Frontal cortex (tissue), 4 donors: Measurements from ENCODE around the gene PLCL2. TPM values are rescaled to one million over a fixed set of nuclear protein-coding genes. Genes with fewer than 3 reads are reported as not detected.

Source experiments
- DNase-seq, 2 donors: peaks; one replicate each; pipeline ENCODE4 v3.0.0; 2012; ENCODE audit warnings: low spot score in 2 of 2
- FAIRE-seq: peaks from 2 replicates; lab custom pipeline; 2012; peaks lifted over from hg19 to GRCh38; lab: Jason Lieb, UNC
- total RNA-seq: library from RNA; depleted of rRNA; stranded (reverse); fragments of >200 nt; gene quantifications from one replicate; pipeline ENCODE4 v1.2.3, GENCODE V29; 2014
- donor health status: control.
- donor health status: control.
- donor health status: control.

Gene PLCL2
- total RNA-seq, 1 donor from 2014 or later, result 122 TPM

DNA sequence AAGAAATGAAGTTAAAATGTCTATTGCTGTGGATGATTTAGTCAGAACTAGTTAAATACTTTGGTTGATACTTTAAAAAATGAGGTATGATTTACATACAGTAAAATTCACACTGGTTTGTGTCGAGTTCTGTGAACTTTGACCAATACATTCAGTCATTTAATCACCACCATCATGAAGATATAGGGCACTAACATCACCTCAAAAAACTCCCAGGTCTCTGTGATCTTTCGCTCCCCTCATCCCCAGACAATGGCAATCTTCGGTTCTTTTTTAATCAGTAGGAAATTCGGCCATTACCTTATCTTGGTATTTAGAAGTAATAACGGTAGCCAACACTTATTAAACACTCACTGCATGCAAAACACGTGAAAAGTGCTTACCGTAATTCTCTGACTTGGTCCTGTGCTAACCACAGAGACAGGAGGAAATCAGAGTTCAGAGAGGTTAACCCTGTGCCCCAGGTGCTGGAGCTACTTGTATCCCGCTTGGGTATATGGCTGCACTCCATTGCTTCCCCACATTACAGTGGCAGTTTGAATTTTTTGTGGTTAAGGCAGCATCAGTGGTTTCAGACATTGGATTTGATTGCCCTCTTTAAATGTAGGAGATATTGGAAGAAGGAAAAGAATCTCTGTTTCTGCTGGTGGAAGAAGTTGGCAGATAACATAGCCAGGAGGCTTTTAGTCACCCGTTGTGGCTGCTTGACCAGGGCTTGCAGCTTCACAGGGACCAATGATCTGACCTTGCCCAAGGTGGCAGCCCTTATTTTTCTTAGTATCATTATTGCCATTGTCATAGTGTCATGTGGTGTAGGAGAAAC lies 4.2 kb downstream of the PLCL2 start:
- no peak for DNase-seq
- no peak for FAIRE-seq

DNA sequence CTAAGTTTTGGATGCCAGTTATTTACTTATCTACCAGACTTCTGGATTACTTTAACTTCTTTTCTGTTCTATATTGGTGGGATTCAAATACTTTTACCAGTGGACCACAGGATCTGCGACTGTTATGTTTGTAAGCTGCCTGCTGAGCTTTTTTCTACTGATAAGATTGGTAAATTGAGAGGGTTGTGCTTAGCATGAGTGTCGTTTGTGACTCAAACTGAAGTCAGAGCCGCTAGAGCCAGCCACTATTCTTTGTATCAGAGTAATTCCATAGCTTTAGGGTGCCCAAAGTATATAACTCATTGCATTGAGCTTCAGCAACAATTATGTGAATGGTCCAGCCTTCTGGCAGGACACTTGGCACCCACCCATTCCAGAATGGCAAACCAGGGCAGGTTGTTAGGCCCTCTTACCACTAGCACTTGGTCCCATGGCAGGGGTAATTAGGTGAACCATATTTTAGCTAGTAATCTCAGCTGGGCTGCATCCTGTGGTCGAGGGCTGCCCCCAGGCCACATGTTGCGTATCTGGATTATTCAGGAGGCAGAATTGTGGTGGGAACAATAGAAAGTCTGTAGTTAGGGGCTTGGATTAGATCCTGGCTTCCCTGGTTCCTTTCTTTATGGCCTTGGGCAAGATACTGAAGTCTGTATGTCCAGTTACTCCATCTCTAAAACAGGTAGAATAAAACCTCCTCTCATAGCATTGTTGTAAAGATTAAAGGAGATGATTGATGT lies 6.0 kb downstream of the PLCL2 start:
- no peak for FAIRE-seq
- DNase-seq, result no peak

DNA sequence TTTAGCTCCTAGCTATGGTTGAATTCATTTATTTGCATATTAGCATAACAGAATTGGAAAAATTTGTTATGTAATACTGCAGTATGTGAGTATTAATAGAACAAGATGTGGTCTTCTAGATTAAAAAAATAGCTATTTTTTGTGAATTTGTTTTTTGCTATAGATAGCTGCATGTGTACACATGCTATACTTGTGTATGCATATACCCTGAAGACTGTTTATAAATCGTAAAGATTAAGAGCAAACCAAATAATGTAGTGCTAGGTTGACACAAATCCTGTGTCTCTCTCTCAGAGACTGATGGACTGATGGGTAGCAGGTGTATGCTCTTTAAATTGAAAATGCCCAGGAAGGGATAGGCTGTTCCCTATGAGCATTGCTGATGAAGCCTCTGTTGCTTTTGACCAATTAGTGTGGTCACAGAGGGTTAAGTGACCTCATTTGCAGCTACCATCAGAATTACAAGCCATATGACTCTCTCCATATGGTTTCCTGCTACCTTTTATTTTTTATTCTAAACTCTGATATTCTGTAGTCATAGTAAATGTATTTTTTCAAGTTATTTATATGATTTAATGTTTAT lies 9.0 kb downstream of the PLCL2 start:
- no peak for DNase-seq
- FAIRE-seq, result no peak

DNA sequence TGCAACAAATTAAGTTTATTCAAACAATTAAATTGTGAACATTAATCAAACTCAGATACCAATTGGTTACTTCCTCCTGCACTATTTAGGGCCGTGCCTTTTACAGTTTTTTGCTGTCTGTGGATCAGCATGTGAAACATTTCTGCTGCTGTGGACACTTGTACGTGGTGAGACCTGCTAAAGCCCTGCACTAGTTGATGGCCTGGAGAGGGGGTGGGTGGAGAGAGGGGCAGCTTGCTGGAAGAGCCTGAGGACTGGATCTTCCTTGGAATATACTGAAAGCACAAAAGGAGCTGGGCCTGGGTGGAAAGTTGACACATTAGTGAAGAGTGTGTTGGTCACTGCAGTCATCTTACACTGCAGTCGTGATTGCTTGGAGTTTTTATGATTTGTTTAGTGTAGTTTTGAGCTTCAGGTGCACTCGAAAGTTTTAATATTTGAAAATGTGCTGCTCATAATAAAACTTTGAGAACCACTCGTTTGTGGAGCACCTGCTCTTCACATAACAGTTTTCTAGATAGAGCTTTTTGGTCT lies 11.4 kb downstream of the PLCL2 start:
- FAIRE-seq (no peak), DNase-seq (no peak)

DNA sequence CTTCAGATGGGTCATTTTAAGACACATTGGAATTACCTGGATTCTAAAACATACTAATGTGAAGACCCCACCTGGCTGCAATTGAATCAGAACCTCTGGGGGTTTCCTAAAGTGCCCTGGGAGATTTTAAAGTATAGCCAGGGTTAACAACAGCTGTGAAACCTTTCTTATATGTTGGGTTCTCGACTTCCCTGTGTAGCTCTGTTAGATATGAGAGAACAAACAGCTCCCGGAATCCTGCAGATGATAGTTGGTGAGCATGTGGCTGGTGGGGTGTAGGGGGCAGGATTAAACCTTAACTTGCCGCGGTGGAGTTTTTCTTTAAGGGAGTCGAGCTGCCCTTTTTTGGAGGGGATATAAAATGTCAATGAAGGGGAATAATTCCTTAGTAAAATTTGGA lies 12.1 kb downstream of the PLCL2 start:
- DNase-seq (no peak), FAIRE-seq (no peak)

DNA sequence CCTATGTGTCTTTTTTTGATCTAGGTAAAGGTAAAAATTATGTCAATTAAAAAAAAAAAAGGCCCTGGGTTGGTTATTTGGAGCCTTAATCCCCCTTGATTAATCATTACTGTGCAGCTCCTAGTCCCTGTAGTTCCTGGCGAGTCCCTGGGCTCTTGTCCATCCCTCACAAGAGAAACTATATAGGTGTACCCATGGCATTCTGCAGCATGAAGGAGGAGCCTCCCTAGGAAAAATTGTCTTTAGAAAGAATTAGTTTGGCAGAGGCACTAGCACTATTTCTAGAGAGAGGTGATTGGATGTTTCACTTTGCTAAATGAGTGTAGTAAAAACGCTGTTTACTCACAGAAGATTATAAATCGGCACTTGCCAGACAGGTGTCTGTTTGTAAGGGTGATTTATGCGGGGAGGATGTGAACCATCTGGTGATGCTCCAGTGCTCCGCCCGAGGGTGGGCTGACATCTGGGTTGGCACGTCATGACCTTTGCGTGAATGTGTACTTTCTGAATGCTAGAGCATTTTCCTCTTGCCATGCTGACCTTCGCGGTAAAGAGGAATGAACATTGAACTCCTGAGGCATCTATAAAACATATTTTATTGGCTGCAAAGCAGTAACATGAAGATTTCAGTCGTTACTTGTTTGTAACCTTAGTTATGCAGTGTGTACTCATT lies 12.6 kb downstream of the PLCL2 start:
- DNase-seq, result no peak
- FAIRE-seq, result no peak

- DNase-seq, result no peak
- no peak for FAIRE-seq
Measured at GRCh38 chr3:16898595-16899395, 14.0 kb downstream of the PLCL2 start.

GRCh38 chr3:16899919-16900318 lies 15.2 kb downstream of the PLCL2 start:
- DNase-seq (no peak), FAIRE-seq (no peak)

DNA sequence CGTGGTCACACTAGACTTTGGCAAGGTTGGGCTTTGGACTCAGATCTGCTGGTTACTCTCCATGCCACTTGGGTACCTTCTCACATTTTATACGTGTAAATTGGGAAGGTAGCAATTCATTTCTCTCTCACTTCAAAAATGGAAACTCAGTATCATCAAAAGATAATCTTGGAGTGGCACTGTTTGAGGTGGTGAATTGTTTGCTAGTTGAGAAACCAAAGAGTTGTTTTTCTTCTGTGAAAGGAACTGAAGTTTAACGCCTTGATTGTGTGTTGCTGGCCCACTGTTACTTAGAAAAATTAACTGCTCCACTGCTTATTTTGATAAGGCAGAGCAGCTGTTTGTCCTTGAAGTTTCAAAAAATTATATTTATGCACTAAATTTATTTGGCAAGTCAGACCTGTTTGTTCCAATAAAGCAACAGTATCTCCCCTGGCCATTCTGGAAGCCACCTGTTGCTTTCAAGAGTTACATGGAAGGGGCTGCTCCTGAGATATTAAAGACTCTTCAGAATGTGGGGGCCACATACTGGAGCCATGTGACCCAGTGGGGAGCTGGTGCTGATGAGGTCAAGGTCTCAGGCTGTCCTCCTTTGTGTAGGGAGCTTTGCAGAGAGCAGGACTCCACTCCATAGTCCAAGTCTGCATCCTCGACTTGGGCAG lies 16.2 kb downstream of the PLCL2 start:
- FAIRE-seq (no peak), DNase-seq (no peak)

GRCh38 chr3:16904423-16905417 lies 20.0 kb downstream of the PLCL2 start:
- DNase-seq (no peak), FAIRE-seq (no peak)

DNA sequence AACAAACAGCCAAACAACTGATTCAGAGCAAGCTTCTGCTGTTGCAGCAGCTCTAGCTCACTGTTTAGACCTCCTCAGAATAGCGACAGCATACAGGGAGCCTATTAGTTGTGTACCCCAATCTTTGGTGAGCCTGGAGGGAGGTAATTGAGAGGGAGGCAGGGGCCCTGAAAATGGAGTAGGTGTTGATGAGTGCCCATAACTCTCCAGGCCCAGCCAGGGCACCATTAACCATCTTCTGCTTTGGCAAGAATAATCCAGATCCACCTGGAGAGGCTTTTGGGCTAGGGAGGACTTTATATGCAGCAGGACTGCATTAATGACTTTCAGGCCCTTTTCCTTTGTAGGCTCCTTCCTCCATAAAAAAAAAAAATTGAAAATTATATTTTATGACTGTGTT lies 20.9 kb downstream of the PLCL2 start:
- no peak for DNase-seq

DNA sequence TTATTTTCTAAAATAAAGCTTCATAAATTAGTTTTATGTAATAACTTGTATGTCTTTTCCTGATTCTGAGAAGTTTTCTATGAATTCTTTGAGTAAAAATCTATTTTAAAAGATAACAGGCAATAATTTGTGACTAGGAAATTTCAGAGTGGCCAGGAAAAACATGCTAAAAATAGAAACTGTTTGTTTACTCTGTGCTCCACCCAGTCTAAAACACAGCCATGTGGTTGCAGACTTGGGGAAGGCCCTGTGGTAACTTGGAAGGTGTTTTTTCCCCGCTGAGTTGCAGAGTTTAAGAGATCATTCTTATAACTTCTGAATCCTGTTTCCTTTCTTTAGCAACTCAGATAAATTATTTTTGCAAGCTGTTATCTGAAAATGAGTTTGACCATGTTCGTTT lies 21.9 kb downstream of the PLCL2 start:
- DNase-seq (no peak), FAIRE-seq (no peak)

More for the DNA sequence above, 20.9 kb downstream of the PLCL2 start:
- FAIRE-seq, result no peak

DNA sequence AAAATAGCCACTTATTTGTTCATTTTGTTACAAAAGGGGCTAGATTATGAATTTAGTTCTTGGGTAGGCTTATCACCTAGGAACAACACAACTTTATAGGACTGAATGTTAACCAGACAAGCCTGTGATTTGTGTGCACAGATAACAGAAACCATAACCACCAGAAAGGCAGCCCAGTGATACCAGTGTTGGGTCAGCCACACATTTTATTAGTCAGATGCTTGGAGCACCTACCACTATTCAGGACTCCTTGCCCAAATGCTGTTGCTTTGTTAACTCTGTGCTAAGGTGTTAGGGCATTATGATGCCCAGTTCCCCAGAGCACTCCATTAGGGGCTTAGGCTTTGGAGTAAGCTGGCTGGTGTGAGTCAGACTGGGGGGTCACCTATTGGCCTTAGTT lies 22.5 kb downstream of the PLCL2 start:
- no peak for FAIRE-seq
- DNase-seq, result no peak

GRCh38 chr3:16908016-16908807 lies 23.5 kb downstream of the PLCL2 start:
- DNase-seq (no peak), FAIRE-seq (no peak)

- no peak for DNase-seq
- no peak for FAIRE-seq
Measured at GRCh38 chr3:16908896-16909295, 24.1 kb downstream of the PLCL2 start.

- DNase-seq (no peak), FAIRE-seq (no peak)
Measured at GRCh38 chr3:16909802-16910201, 25.0 kb downstream of the PLCL2 start.

DNA sequence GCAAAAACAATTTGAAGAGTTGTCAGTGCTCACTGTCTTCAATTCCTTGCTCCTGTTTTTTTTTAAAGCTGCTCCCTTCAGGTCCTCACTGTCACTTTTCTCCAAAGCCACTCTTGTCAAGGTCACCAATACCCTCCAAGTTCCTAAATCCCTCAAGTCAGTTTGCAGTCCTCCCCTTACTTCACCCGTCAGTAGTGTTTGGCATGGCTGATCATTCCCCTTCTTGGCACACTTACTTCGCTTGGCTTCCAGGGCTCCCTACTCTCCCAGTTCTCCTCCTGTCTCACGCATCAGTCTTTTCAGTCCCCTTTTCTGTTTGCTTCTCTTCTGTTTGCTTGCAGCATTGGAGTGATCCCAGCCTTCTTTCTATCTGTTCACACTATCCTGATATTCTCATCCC lies 25.5 kb downstream of the PLCL2 start:
- no peak for FAIRE-seq
- DNase-seq, result no peak
